Measurements from ENCODE around the gene GRK5. TPM values are rescaled to one million over a fixed set of nuclear protein-coding genes. Genes with fewer than 3 reads are reported as not detected.

GRK5 gene
- total RNA-seq, 1 donor from 2014 or later = 93.1 TPM

DNA sequence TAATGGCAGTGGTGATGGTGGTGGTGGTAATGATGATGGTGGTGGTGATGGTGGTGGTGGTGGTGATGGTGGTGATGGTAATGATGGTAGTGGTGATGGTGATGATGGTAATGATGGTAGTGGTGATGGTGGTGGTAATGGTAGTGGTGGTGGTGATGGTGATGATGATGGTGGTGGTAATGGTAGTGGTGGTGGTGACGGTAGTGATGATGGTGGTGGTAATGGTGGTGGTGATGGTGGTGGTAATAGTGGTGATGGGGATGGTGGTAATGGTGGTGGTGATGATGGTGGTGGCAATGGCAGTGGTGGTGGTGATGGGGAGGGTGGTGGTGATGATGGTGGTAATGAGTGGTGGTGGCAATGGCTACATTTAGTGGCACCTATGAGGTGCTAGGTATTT lies 105.7 kb downstream of the GRK5 start:
- DNase-seq (ENCODE audit: extremely low read depth, low read depth, low spot score) = no peak

GRCh38 chr10:119313644-119314043 lies 106.3 kb downstream of the GRK5 start:
- no peak for DNase-seq (ENCODE audit: extremely low read depth, low read depth, low spot score)

DNA sequence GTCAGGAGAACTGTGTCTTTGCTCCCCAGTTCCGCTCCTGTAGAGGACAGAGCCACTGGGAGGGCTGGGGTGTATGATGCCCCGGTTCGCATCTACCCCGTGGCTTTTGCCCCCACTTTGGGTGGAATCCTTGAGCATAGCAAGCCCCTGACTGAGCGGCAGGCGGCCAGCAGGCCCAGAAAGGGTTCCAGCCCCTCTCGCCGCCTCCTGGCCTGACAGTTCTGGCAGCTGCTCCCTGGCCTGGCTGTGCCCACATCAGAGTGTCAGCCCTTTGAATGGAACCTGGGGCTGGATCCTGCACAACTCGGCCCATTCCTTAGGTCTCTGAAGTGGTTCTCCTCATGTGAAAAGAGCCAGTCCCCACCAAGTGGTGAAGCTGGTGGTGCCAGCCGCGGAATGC lies 106.7 kb downstream of the GRK5 start:
- DNase-seq (ENCODE audit: extremely low read depth, low read depth, low spot score) = no peak

GRCh38 chr10:119314486-119314885 lies 107.1 kb downstream of the GRK5 start:
- DNase-seq (ENCODE audit: extremely low read depth, low read depth, low spot score) = no peak

GRCh38 chr10:119315128-119316001 lies 108.0 kb downstream of the GRK5 start:
- no peak for DNase-seq (ENCODE audit: extremely low read depth, low read depth, low spot score)

DNA sequence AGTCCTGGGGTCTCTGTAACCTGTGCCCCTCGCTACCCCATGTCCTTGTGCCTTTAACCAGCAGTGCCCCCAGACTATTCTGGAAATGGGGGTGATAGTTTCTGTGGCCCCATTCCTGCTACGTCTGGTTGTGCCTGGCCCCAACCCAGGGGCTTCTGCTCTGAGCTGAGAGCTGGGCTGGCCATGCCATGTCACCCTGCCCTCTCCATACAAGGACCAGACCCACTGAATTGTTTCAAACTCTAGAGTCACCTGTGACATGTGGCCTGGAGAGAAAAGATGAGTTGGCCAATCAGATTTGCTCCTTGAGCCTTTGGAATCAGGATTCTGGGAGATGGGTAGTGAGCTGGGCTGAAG lies 108.6 kb downstream of the GRK5 start:
- no peak for DNase-seq (ENCODE audit: extremely low read depth, low read depth, low spot score)

DNA sequence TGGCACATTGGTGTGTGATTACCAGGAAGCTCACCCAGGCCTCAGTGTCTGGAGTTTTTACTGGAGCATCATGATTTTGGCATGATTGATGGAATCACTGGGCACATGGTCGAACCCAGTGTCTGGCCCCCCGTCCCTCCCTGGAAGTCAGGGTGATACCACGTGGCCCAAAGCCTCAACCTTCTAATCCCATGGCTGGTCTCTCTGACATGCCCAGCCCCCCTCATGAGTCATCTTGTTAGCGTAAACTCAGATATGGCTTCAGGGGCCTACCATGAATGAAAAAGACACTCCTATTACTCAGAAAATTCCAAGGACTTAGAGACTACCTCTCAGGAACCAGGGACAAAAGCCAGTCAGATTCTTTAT lies 109.3 kb downstream of the GRK5 start:
- DNase-seq (ENCODE audit: extremely low read depth, low read depth, low spot score) = no peak

GRCh38 chr10:119318411-119319160 lies 111.2 kb downstream of the GRK5 start:
- DNase-seq (ENCODE audit: extremely low read depth, low read depth, low spot score) = no peak

GRCh38 chr10:119319161-119319919 lies 112.0 kb downstream of the GRK5 start:
- DNase-seq (ENCODE audit: extremely low read depth, low read depth, low spot score) = no peak

DNA sequence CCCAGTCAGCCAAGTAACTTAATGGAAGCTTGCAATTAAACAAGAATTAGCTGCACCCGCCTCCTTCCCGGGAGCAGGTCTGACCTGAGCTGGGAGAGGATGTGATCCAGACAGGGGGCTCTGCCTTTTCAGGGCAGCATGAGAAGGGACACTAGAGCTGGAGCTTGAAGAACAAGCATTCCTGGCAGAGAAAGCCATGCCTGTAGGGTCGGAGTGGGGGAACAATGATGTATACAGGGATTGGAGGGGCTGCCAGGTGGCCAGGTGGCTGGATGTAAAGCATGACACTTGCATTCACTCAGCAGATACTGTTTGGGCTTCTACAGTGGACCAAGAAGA lies 112.5 kb downstream of the GRK5 start:
- no peak for DNase-seq (ENCODE audit: extremely low read depth, low read depth, low spot score)

DNA sequence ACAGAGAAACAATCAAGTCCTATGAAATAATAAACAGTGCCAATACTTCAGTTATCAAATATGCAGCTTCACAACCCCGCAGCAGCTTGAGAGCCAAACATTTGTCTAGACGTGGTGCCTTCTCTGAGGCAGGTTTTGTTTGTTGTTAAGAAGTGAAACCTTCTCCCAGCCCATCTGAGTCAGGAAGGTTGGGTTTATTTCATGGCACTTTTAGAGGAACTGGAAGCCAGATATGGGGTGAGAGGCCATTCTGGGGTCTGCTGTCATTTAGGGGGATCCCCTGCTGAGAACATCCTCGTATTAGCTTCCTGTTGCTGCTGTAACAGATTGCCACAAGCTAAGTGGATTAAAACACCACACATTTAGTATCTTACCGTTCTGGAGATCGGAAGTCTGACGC lies 113.6 kb downstream of the GRK5 start:
- no peak for DNase-seq (ENCODE audit: extremely low read depth, low read depth, low spot score)

DNA sequence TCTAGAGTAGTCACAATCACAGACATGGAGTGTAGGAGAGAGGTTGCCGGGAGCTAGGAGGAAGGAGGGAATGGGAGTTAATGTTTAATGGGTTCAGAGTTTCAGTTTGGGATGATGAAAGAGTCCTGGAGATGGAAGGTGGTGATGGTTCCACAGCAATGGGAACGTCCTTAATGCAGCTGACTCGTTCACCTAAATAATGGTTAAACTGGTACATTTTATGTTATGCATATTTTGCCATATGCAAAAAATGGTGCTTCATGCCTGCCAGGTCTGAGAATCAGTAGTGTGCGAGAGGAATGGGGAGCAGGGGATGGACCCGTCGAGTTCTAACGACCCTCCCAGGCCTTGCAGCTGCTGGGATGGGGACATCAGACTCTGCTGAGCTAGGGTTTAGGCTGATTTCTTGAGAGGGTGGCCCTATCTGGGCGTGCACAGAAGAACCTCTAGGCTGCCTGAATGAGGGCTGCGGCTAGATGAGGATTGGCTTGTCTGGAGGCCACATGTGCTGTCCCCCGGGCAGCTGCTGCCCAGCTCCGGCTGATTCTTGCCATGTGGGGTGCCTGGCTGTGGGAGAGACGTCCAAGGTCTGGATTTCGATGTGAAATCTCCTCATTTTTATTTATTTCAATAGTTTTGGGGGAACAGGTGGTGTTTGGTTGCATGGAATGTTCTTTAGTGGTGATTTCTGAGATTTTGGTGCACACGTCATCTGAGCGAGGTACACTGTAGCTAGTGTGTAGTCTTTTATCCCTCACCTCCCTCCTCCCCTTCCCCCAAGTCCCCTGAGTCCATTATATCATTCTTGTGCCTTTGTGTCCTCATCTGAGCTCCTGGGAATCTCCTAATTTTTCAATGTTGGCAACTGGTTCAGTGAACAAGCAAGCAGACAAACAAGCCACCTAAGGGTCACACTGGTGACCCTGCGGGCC lies 116.0 kb downstream of the GRK5 start:
- no peak for DNase-seq (ENCODE audit: extremely low read depth, low read depth, low spot score)

DNA sequence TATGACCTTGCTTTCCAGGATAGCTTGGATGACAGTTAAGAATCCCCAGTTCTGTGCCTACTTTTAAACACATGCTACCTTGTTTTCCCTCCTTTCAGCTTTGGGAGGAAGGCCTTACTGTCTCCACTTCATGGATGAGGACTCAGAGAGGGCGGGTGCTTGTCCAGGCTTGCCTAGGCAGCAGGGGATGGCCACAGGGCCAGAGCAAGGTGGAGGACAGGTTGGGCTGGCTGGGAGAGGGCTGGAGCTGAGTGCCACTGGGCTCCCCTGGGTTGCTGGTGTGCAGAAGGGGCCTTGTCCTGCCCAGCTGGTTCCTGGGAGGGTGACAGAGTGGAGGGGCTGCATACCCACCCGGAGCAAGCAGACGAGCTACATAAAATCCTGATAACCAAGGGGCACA lies 117.8 kb downstream of the GRK5 start:
- no peak for DNase-seq (ENCODE audit: extremely low read depth, low read depth, low spot score)

- DNase-seq (ENCODE audit: extremely low read depth, low read depth, low spot score) = no peak
These were observed 118.8 kb downstream of the GRK5 start for GRCh38 chr10:119326167-119326566.

GRCh38 chr10:119327096-119327745 lies 119.8 kb downstream of the GRK5 start:
- DNase-seq (ENCODE audit: extremely low read depth, low read depth, low spot score) = no peak

DNA sequence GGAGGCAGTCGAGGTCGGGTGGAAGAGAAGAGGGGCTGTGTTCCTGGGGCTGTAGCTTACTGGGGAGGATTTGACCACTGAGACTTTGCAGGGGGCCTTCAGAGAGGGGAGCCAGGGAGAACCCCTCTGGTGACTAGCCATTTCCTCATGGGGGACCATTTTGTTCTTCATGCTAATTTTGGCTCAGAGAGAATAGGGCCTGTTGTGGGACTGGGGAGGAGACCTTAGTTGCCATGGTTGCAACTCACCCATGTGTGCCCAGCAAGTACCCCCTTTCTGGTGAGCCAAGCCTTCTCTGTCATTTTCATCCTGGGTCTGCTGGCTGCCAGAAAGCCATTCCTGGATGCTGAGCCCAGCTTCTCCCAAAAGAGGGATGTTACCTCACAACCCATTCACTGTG lies 120.9 kb downstream of the GRK5 start:
- DNase-seq (ENCODE audit: extremely low read depth, low read depth, low spot score) = no peak

GRCh38 chr10:119330342-119330741 lies 123.0 kb downstream of the GRK5 start:
- DNase-seq (ENCODE audit: extremely low read depth, low read depth, low spot score) = no peak

DNA sequence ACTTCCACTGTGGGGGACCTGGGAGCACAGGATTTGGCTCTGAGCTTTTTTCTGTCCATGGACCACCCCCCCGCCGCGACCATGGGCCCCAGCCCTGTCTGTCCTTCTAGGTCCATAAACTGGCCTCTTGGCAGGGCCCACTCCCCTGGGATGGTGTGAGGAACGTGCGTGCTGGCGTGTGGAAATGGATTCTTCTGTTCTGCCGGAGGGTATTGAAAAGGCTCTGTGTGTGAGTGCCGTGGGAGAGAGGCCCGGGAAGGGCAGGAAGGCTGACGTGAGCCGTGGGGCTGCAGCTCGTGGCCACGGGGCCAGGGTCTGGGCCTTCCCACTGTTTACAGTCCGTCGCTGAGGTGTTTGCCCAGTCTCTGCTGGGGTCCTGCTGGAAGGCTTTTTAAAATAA lies 123.7 kb downstream of the GRK5 start:
- DNase-seq (ENCODE audit: extremely low read depth, low read depth, low spot score) = no peak

- no peak for DNase-seq (ENCODE audit: extremely low read depth, low read depth, low spot score)
These were observed 125.9 kb downstream of the GRK5 start for GRCh38 chr10:119333146-119333792.
